Hepatocyte (in vitro differentiated cells): Measurements from ENCODE around the gene KHK. TPM values are rescaled to one million over a fixed set of nuclear protein-coding genes. Genes with fewer than 3 reads are reported as not detected.

Experiments used
- DNase-seq: peaks from one replicate; pipeline ENCODE4 v3.0.0-alpha.2; 2016; ENCODE audit warnings: low spot score
- H2AFZ ChIP-seq: fragments of 200-600 bp; sonication (generic); 2 replicates; pipeline ENCODE4 v1.6.0; 2016; ENCODE audit warnings: antibody characterized with exemption, mild to moderate bottlenecking
- H3K27ac ChIP-seq: fragments of 200-600 bp; sonication (generic); 2 replicates; pipeline ENCODE4 v1.5.1; 2016; ENCODE audit warnings: mild to moderate bottlenecking
- H3K27me3 ChIP-seq: fragments of 200-600 bp; sonication (generic); 2 replicates; pipeline ENCODE4 v1.6.1; 2016
- H3K36me3 ChIP-seq: fragments of 200-600 bp; sonication (generic); replicated peaks from 2 replicates; pipeline ENCODE4 v1.5.1; 2016; ENCODE audit warnings: low read depth; ENCODE audit not compliant: insufficient read depth
- H3K4me1 ChIP-seq: fragments of 200-600 bp; sonication (generic); 2 replicates; pipeline ENCODE4 v1.5.1; 2016; ENCODE audit warnings: mild to moderate bottlenecking, moderate library complexity; ENCODE audit not compliant: insufficient read depth
- H3K4me2 ChIP-seq: fragments of 200-600 bp; sonication (generic); 2 replicates; pipeline ENCODE4 v1.6.0; 2016
- H3K4me3 ChIP-seq: fragments of 200-600 bp; sonication (generic); 2 replicates; pipeline ENCODE4 v1.5.1; 2016; ENCODE audit warnings: mild to moderate bottlenecking
- H3K79me2 ChIP-seq: fragments of 200-600 bp; sonication (generic); 2 replicates; pipeline ENCODE4 v1.6.0; 2017; ENCODE audit warnings: mild to moderate bottlenecking
- H3K9me2 ChIP-seq: fragments of 200-600 bp; sonication (generic); replicated peaks from 2 replicates; pipeline ENCODE4 v1.6.0; 2017; ENCODE audit warnings: mild to moderate bottlenecking; ENCODE audit not compliant: insufficient read depth
- H3K9me3 ChIP-seq: fragments of 200-600 bp; sonication (generic); 2 replicates; pipeline ENCODE4 v1.5.1; 2016; ENCODE audit warnings: low read depth, mild to moderate bottlenecking
- H4K20me1 ChIP-seq: fragments of 200-600 bp; sonication (generic); 2 replicates; pipeline ENCODE4 v1.6.0; 2016; ENCODE audit warnings: mild to moderate bottlenecking; ENCODE audit not compliant: insufficient read depth, poor library complexity, severe bottlenecking
- CTCF ChIP-seq: fragments of 200-600 bp; sonication (generic); IDR thresholded peaks from 2 replicates; pipeline ENCODE4 v1.5.1; 2016; ENCODE audit warnings: antibody characterized with exemption, mild to moderate bottlenecking; ENCODE audit not compliant: poor library complexity
- EZH2 ChIP-seq: fragments of 200-600 bp; sonication (generic); IDR thresholded peaks from 2 replicates; pipeline ENCODE4 v1.6.1; 2016; ENCODE audit warnings: antibody characterized with exemption, mild to moderate bottlenecking, borderline replicate concordance
- EZH2phosphoT487 ChIP-seq: fragments of 200-600 bp; sonication (generic); IDR thresholded peaks from one replicate; pipeline ENCODE4 v1.6.1; 2018; ENCODE audit warnings: antibody characterized with exemption, mild to moderate bottlenecking, low read depth, moderate library complexity; ENCODE audit not compliant: unreplicated experiment, severe bottlenecking
- WGBS: methylation state at CpG from one replicate; pipeline ENCODE4 v1.1.6; 2016; ENCODE audit warnings: low lambda C conversion rate; ENCODE audit errors: missing lambda C conversion rate; 5-methylcytosine and 5-hydroxymethylcytosine counted together
- polyA plus RNA-seq: library from polyadenylated mRNA; unstranded; fragments of >200 nt; fragmentation: Nextera tagmentation; extraction: Ambion mirVana; gene quantifications from 2 replicates; pipeline ENCODE4 v1.2.1, GENCODE V29; 2016
- total RNA-seq: library from RNA; depleted of rRNA; stranded (reverse); fragments of >200 nt; gene quantifications from 2 replicates; pipeline ENCODE4 v1.2.3, GENCODE V29; 2014

KHK gene
- total and polyA plus RNA-seq, 2 experiments from 2014 or later: 28.7 to 73.1 TPM

- no peaks in the 10 kb centered on the region for H3K9me2 ChIP-seq
- H2AFZ ChIP-seq: peak overlapping the region; percentile 53
- H3K4me2 ChIP-seq: peak overlapping the region; percentile 90
- no peaks in the 10 kb centered on the region for H3K27me3 ChIP-seq
- H3K79me2 ChIP-seq: peaks cover 35% of the 10 kb centered on the region
- no peaks in the 10 kb centered on the region for H3K36me3 ChIP-seq
- peaks cover 14% of the 10 kb centered on the region for H4K20me1 ChIP-seq
- H3K27ac ChIP-seq: peak overlapping the region; percentile 98
- DNase-seq: peak; percentile 84
- H3K9me3 ChIP-seq: no peaks in the 10 kb centered on the region
- WGBS: 4% methylated on average over 30 of the region's 34 CpGs
- peak overlapping the region; percentile 50 for H3K4me3 ChIP-seq
- peaks cover 23% of the 10 kb centered on the region for H3K4me1 ChIP-seq
- TF ChIP-seq EZH2phosphoT487 (no peak), EZH2 (no peak), CTCF (no peak)
Measured at GRCh38 chr2:27071990-27072830, 14.4 kb upstream of the KHK start.

- H4K20me1 ChIP-seq: peaks cover 14% of the 10 kb centered on the region
- H3K27me3 ChIP-seq: no peaks in the 10 kb centered on the region
- no peak overlapping the region for H3K4me3 ChIP-seq
- no peaks in the 10 kb centered on the region for H3K36me3 ChIP-seq
- H3K9me3 ChIP-seq: no peaks in the 10 kb centered on the region
- no peak for DNase-seq
- no peaks in the 10 kb centered on the region for H3K9me2 ChIP-seq
- H3K79me2 ChIP-seq: peaks cover 33% of the 10 kb centered on the region
- 46% methylated on average over 5 of the region's 5 CpGs for WGBS
- TF ChIP-seq EZH2 (no peak), EZH2phosphoT487 (no peak), CTCF (no peak)
- H3K27ac ChIP-seq: peak overlapping the region; percentile 98
- no peak overlapping the region for H2AFZ ChIP-seq
- peaks cover 26% of the 10 kb centered on the region for H3K4me1 ChIP-seq
- H3K4me2 ChIP-seq: peak overlapping the region; percentile 90
Measured at GRCh38 chr2:27072920-27073319, 13.7 kb upstream of the KHK start.

GRCh38 chr2:27073782-27074181 is 12.8 kb upstream of the KHK start:
- H3K4me3 ChIP-seq: no peak overlapping the region
- H3K9me2 ChIP-seq: no peaks in the 10 kb centered on the region
- peaks cover 12% of the 10 kb centered on the region for H4K20me1 ChIP-seq
- H3K79me2 ChIP-seq: peaks cover 29% of the 10 kb centered on the region
- DNase-seq: no peak
- H3K36me3 ChIP-seq: no peaks in the 10 kb centered on the region
- H3K4me2 ChIP-seq: no peak overlapping the region
- peak overlapping the region; percentile 98 for H3K27ac ChIP-seq
- 51% methylated on average over 2 of the region's 2 CpGs for WGBS
- H2AFZ ChIP-seq: no peak overlapping the region
- H3K9me3 ChIP-seq: no peaks in the 10 kb centered on the region
- no peaks in the 10 kb centered on the region for H3K27me3 ChIP-seq
- peaks cover 29% of the 10 kb centered on the region for H3K4me1 ChIP-seq
- TF ChIP-seq EZH2 (no peak), EZH2phosphoT487 (no peak), CTCF (no peak)
